ENCODE measurements around the gene PTK6.

DNA sequence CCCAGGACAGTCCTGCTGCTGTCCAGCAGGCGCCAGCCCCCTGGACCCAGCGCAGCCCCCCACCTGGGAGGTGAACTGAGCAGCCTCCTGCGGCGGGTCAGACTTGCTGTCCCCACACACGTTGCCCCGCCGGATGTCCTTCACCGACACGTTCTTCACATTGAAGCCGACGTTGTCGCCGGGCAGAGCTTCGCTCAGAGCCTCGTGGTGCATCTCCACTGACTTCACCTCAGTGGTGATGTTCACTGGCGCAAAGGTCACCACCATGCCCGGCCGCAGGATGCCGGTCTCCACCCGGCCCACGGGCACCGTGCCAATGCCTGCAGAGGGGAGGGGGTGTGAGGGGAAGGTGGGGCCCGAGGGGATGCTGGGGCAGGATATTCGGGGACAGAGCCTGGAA is 46.8 kb downstream of the PTK6 start:
- TF ChIP-seq CTCF (conservative IDR thresholded peaks at IDR 0.05; ENCODE audit: low read length) = no peak
- no peak for TF ChIP-seq EZH2phosphoT487 (IDR thresholded peaks at IDR 0.05; ENCODE audit: borderline replicate concordance, low read depth, low read length)
